Endothelial cell of umbilical vein (primary cell): Measurements from ENCODE around the gene C1orf159. TPM values are rescaled to one million over a fixed set of nuclear protein-coding genes. Genes with fewer than 3 reads are reported as not detected.

Experiments
- BruUV-seq: library from RNA; stranded (reverse); fragments of 400-500 nt; replicated peaks from 2 replicates; lab custom pipeline; 2021; lab: Mats Ljungman, UMichigan
- CTCF ChIA-PET: fragments of 300-600, 350-600 bp; sonication (Branson Sonifier 250); formaldehyde crosslinking; loops from one replicate; lab custom pipeline; 2021; ENCODE audit warnings: antibody characterized with exemption, inconsistent platforms; lab: Charles Lee
- POLR2A ChIA-PET: fragments of 300-600, 350-600 bp; sonication (Branson Sonifier 250); formaldehyde crosslinking; loops from one replicate; lab custom pipeline; 2021; ENCODE audit warnings: antibody characterized with exemption, inconsistent platforms; lab: Charles Lee
- DNase-seq: peaks from one replicate; pipeline ENCODE4 v3.0.0-alpha.2; 2011; ENCODE audit warnings: low read depth, low spot score
- FAIRE-seq: peaks from 2 replicates; lab custom pipeline; 2011; peaks lifted over from hg19 to GRCh38; lab: Jason Lieb, UNC
- H2AFZ ChIP-seq: 2 replicates; pipeline ENCODE4 v1.6.0; 2012; ENCODE audit warnings: low read depth, low read length, control low read depth, inconsistent platforms
- H3K27ac ChIP-seq: 2 replicates; pipeline ENCODE4 v1.5.1; 2011; ENCODE audit warnings: low read depth, mild to moderate bottlenecking, control low read depth, low read length, moderate library complexity; ENCODE audit not compliant: insufficient read depth
- H3K27me3 ChIP-seq, 2 experiments: 2 replicates each; pipeline versions ENCODE4 v1.6.0 to v1.6.1; 2011; ENCODE audit warnings: low read length in 2 of 2, mixed read lengths in 1 of 2; ENCODE audit not compliant: control insufficient read depth in 2 of 2, insufficient read depth in 2 of 2
- H3K36me3 ChIP-seq, 2 experiments: 2 replicates in 1 of 2; 3 replicates in 1 of 2; pipeline ENCODE4 v1.5.1; 2011; ENCODE audit warnings: low read length in 2 of 2, mild to moderate bottlenecking in 1 of 2, moderate library complexity in 1 of 2; ENCODE audit not compliant: control insufficient read depth in 2 of 2, insufficient read depth in 2 of 2; ENCODE audit errors: extremely low read depth in 1 of 2
- H3K4me1 ChIP-seq: 3 replicates; pipeline ENCODE4 v1.5.1; 2011; ENCODE audit warnings: mild to moderate bottlenecking, low read length; ENCODE audit not compliant: control insufficient read depth, insufficient read depth; ENCODE audit errors: extremely low read depth
- H3K4me2 ChIP-seq: 2 replicates; pipeline ENCODE4 v1.6.1; 2011; ENCODE audit warnings: low read length, control low read depth, mixed read lengths; ENCODE audit not compliant: insufficient read depth
- H3K4me3 ChIP-seq, 3 experiments: fragments of 200-600 bp in 1 of 3; sonication (generic), shearing (Covaris generic) in 1 of 3; replicated peaks in 1 of 3; 2 replicates each; pipeline ENCODE4 v1.5.1; 2011 to 2016; ENCODE audit warnings: control low read depth in 3 of 3, low read length in 3 of 3, mild to moderate bottlenecking in 2 of 3, inconsistent platforms in 1 of 3, low read depth in 1 of 3, moderate library complexity in 1 of 3; ENCODE audit not compliant: insufficient read depth in 1 of 3
- H3K79me2 ChIP-seq: 2 replicates; pipeline ENCODE4 v1.6.0; 2012; ENCODE audit warnings: low read length, inconsistent platforms; ENCODE audit not compliant: control insufficient read depth, insufficient read depth
- H3K9ac ChIP-seq: replicated peaks from 2 replicates; pipeline ENCODE3; 2011; ENCODE audit warnings: low read length, control low read depth; ENCODE audit not compliant: insufficient read depth; ENCODE audit errors: extremely low read depth
- H3K9me1 ChIP-seq: replicated peaks from 3 replicates; pipeline ENCODE4 v1.6.0; 2011; ENCODE audit warnings: mild to moderate bottlenecking, low read length; ENCODE audit not compliant: control insufficient read depth, insufficient read depth; ENCODE audit errors: extremely low read depth
- H3K9me3 ChIP-seq: replicated peaks from 2 replicates; pipeline ENCODE4 v1.5.1; 2012; ENCODE audit warnings: low read length, inconsistent platforms; ENCODE audit not compliant: control insufficient read depth, insufficient read depth
- H4K20me1 ChIP-seq: replicated peaks from 2 replicates; pipeline ENCODE3; 2011; ENCODE audit warnings: mild to moderate bottlenecking, low read length; ENCODE audit not compliant: control insufficient read depth, insufficient read depth; ENCODE audit errors: extremely low read depth
- EZH2 ChIP-seq: IDR thresholded peaks from 2 replicates; pipeline ENCODE4 v1.6.1; 2012; ENCODE audit warnings: borderline replicate concordance, low read depth, mild to moderate bottlenecking, moderate library complexity, low read length, inconsistent platforms; ENCODE audit not compliant: severe bottlenecking
- FOS ChIP-seq: IDR thresholded peaks from 2 replicates; pipeline ENCODE4 v1.6.1; 2011; ENCODE audit warnings: mild to moderate bottlenecking, low read length, moderate library complexity, borderline replicate concordance; ENCODE audit not compliant: insufficient read depth
- GATA2 ChIP-seq: IDR thresholded peaks from 2 replicates; pipeline ENCODE4 v1.7.0; 2011; ENCODE audit warnings: low read depth, mild to moderate bottlenecking, moderate library complexity, mixed read lengths, low read length; ENCODE audit not compliant: insufficient read length, insufficient read depth
- JUN ChIP-seq: IDR thresholded peaks from 2 replicates; pipeline ENCODE4 v1.6.1; 2011; ENCODE audit warnings: borderline replicate concordance, low read depth; ENCODE audit not compliant: insufficient read length, insufficient read depth
- MYC ChIP-seq: IDR thresholded peaks from one replicate; pipeline ENCODE4 v1.6.1; 2011; ENCODE audit warnings: mild to moderate bottlenecking, low read depth, low read length
- POLR2A ChIP-seq: IDR thresholded peaks from 2 replicates; pipeline ENCODE4 v1.6.1; 2012; ENCODE audit warnings: low read depth, mild to moderate bottlenecking, control low read depth, low read length
- POLR2AphosphoS5 ChIP-seq: IDR thresholded peaks from 2 replicates; pipeline ENCODE4 v1.6.1; 2012; ENCODE audit warnings: low read depth, mild to moderate bottlenecking, control low read depth, low read length, moderate library complexity; ENCODE audit not compliant: insufficient read depth
- dilution Hi-C: fragments of 300-500 bp; cut with MboI; formaldehyde crosslinking; loops from one replicate; pipeline ENCODE4 v1.15.0; 2019; ENCODE audit warnings: low sequenced_read_pairs; ENCODE audit not compliant: extremely low pct_ligation_motif_present
- intact Hi-C: fragments of 100-400 bp; cut with micrococcal nuclease; formaldehyde crosslinking; loops from one replicate; pipeline ENCODE4 v1.10.0; 2022
- polyA plus RNA-seq, 4 experiments: library from polyadenylated mRNA; depleted of rRNA in 3 of 4; stranded (reverse) in 3 of 4; unstranded in 1 of 4; fragments of >200 nt; gene quantifications; 2 replicates each; pipeline versions ENCODE4 v1.2.1 to v1.2.3, GENCODE V29; 2011 to 2012; ENCODE audit warnings: missing spikeins in 1 of 4
- total RNA-seq: library from RNA; stranded (reverse); gene quantifications from 2 replicates; pipeline ENCODE4 v1.2.3, GENCODE V29; 2021
- TF ChIP-seq, protein P1 (sequence below): IDR thresholded peaks from 2 replicates; pipeline ENCODE4 v1.6.1; 2011; ENCODE audit not compliant: insufficient read depth, insufficient read length
- TF ChIP-seq, protein P2 (sequence below), 2 donors: IDR thresholded peaks; 1 replicate in 1 of 2; 2 replicates in 1 of 2; pipeline ENCODE4 v1.5.1; 2011; ENCODE audit warnings: low read length in 2 of 2, mild to moderate bottlenecking in 2 of 2, moderate library complexity in 2 of 2, control low read depth in 1 of 2, inconsistent platforms in 1 of 2, low read depth in 1 of 2; ENCODE audit not compliant: insufficient read depth in 1 of 2; ENCODE audit errors: extremely low read depth in 1 of 2

The C1orf159 gene
- total and polyA plus RNA-seq, 2 donors (not counting 3 experiments of a cell fraction or from before 2014, with no cell fraction given) = 16.1 to 20.1 TPM

DNA sequence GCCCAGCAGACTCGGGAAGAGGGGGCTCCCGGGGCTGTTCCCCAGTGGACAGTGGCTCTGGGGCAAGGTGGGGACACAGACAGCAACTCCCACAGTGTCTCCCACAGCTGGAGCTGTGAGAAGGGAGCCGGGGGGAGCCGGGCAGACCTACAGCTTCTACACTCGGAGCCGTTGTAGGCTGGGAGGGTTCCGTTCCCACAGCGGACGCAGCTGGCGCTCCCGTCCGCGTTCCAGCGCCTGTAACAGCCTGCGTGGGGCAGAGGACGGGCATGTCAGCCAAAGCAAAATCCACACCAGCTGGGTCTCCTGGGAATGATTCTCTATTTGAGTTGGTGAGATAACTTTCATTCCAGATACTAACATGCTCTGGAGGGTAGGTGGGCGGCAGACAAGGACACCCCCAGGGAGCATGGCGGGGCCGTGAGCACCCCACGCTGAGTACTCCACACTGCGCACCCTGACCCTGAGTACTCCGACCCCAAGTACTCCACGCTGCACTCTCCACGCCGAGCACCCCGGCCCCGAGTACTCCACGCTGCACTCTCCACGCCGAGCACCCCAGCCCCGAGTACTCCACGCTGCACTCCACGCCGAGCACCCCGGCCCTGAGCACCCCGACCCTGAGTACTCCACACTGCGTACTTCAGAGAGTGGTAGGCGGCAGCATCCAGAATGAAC lies 28.4 kb downstream of the C1orf159 start:
- DNase-seq (no peak), FAIRE-seq (no peak)
- no TSS peak for BruUV-seq
- H3K9ac ChIP-seq = no peak overlapping the region
- ChIA-PET POLR2A (no interaction called here), CTCF (no interaction called here)
- dilution Hi-C loops = no loop called here
- no peak overlapping the region for H3K27ac ChIP-seq
- intact Hi-C loops = no loop called here
- TF ChIP-seq GATA2 (no peak), EZH2 (no peak), JUN (no peak), FOS (no peak), MYC (no peak), POLR2A (no peak), POLR2AphosphoS5 (no peak)
- TF ChIP-seq, protein P1, sequence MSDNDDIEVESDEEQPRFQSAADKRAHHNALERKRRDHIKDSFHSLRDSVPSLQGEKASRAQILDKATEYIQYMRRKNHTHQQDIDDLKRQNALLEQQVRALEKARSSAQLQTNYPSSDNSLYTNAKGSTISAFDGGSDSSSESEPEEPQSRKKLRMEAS = no peak
- TF ChIP-seq, protein P2, sequence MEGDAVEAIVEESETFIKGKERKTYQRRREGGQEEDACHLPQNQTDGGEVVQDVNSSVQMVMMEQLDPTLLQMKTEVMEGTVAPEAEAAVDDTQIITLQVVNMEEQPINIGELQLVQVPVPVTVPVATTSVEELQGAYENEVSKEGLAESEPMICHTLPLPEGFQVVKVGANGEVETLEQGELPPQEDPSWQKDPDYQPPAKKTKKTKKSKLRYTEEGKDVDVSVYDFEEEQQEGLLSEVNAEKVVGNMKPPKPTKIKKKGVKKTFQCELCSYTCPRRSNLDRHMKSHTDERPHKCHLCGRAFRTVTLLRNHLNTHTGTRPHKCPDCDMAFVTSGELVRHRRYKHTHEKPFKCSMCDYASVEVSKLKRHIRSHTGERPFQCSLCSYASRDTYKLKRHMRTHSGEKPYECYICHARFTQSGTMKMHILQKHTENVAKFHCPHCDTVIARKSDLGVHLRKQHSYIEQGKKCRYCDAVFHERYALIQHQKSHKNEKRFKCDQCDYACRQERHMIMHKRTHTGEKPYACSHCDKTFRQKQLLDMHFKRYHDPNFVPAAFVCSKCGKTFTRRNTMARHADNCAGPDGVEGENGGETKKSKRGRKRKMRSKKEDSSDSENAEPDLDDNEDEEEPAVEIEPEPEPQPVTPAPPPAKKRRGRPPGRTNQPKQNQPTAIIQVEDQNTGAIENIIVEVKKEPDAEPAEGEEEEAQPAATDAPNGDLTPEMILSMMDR (IDR thresholded peaks at IDR 0.05; ENCODE audit: extremely low read depth in 1 of 2, insufficient read depth in 1 of 2, low read depth in 1 of 2, low read length in 2 of 2) = no peak
- no peaks in the 10 kb centered on the region for H3K36me3 ChIP-seq
- H3K79me2 ChIP-seq = no peaks in the 10 kb centered on the region
- no peaks in the 10 kb centered on the region for H3K9me3 ChIP-seq
- no peaks in the 10 kb centered on the region for H3K9me1 ChIP-seq
- H2AFZ ChIP-seq = no peak overlapping the region
- H3K27me3 ChIP-seq = no peaks in the 10 kb centered on the region
- H3K4me3 ChIP-seq = no peak overlapping the region
- no peak overlapping the region for H3K4me2 ChIP-seq
- H3K4me1 ChIP-seq = no peaks in the 10 kb centered on the region
- no peaks in the 10 kb centered on the region for H4K20me1 ChIP-seq
